Liver (tissue), 3 donors: ENCODE data around the gene CEP89.

Source experiments
- EGR1 ChIP-seq, 2 donors: IDR thresholded peaks; 2 replicates each; pipeline ENCODE4 v1.6.1; 2016 to 2018; ENCODE audit warnings: antibody characterized with exemption in 2 of 2, low read depth in 2 of 2
- FOXA1 ChIP-seq: IDR thresholded peaks from 2 replicates; pipeline ENCODE4 v1.6.1; 2016; ENCODE audit warnings: antibody characterized with exemption
- GABPA ChIP-seq, 2 donors: IDR thresholded peaks in 1 of 2; conservative IDR thresholded peaks in 1 of 2; 2 replicates each; pipeline ENCODE4 v1.6.1; 2016; ENCODE audit warnings: antibody characterized with exemption in 2 of 2, mild to moderate bottlenecking in 1 of 2, moderate library complexity in 1 of 2
- HNF4A ChIP-seq, 2 donors: conservative IDR thresholded peaks; 2 replicates each; pipeline ENCODE4 v1.6.1; 2016; ENCODE audit warnings: antibody characterized with exemption in 2 of 2, mild to moderate bottlenecking in 2 of 2
- HNF4G ChIP-seq: IDR thresholded peaks from 2 replicates; pipeline ENCODE4 v1.6.1; 2016; ENCODE audit warnings: antibody characterized with exemption
- MAX ChIP-seq: IDR thresholded peaks from 2 replicates; pipeline ENCODE4 v1.6.1; 2016; ENCODE audit warnings: antibody characterized with exemption
- RAD21 ChIP-seq, 2 donors: IDR thresholded peaks; 2 replicates each; pipeline ENCODE4 v1.6.1; 2016; ENCODE audit warnings: antibody characterized with exemption in 2 of 2, mild to moderate bottlenecking in 2 of 2
- REST ChIP-seq: IDR thresholded peaks from 2 replicates; pipeline ENCODE4 v1.6.1; 2016; ENCODE audit warnings: antibody characterized with exemption, mild to moderate bottlenecking
- RXRA ChIP-seq, 2 donors: IDR thresholded peaks; 2 replicates each; pipeline ENCODE4 v1.6.1; 2017 to 2018; ENCODE audit warnings: antibody characterized with exemption in 2 of 2, mild to moderate bottlenecking in 1 of 2
- SP1 ChIP-seq: IDR thresholded peaks from 2 replicates; pipeline ENCODE4 v1.6.1; 2018; ENCODE audit warnings: antibody characterized with exemption, mild to moderate bottlenecking
- TAF1 ChIP-seq: conservative IDR thresholded peaks from 2 replicates; pipeline ENCODE4 v1.6.1; 2016; ENCODE audit warnings: antibody characterized with exemption, mild to moderate bottlenecking
- YY1 ChIP-seq: IDR thresholded peaks from 2 replicates; pipeline ENCODE4 v1.6.1; 2016; ENCODE audit warnings: antibody characterized with exemption, mild to moderate bottlenecking
- TF ChIP-seq, protein P1 (sequence below): fragments of 150-350 bp; IDR thresholded peaks from 2 replicates; pipeline ENCODE4 v1.5.1; 2017; ENCODE audit warnings: improper control_type of control experiment, low read depth, low read length; ENCODE audit not compliant: missing input control
- TF ChIP-seq, protein P2 (sequence below): IDR thresholded peaks from 2 replicates; pipeline ENCODE4 v1.6.1; 2016; ENCODE audit warnings: antibody characterized with exemption
- donor health status: healthy.
- donor health status: healthy.

GRCh38 chr19:32910874-32911273 is 60.9 kb downstream of the CEP89 start:
- TF ChIP-seq EGR1 (IDR thresholded peaks at IDR 0.05; ENCODE audit: low read depth in 2 of 2) (no peak), RXRA (IDR thresholded peaks at IDR 0.05) (no peak), TAF1 (no peak), RAD21 (IDR thresholded peaks at IDR 0.05) (no peak), HNF4A (conservative IDR thresholded peaks at IDR 0.05) (no peak), MAX (no peak), GABPA (IDR thresholded peaks at IDR 0.05 in 1 of 2, conservative IDR thresholded peaks at IDR 0.05 in 1 of 2) (no peak), SP1 (no peak), HNF4G (no peak), YY1 (no peak), REST (no peak), FOXA1 (no peak)
- TF ChIP-seq, protein P1, sequence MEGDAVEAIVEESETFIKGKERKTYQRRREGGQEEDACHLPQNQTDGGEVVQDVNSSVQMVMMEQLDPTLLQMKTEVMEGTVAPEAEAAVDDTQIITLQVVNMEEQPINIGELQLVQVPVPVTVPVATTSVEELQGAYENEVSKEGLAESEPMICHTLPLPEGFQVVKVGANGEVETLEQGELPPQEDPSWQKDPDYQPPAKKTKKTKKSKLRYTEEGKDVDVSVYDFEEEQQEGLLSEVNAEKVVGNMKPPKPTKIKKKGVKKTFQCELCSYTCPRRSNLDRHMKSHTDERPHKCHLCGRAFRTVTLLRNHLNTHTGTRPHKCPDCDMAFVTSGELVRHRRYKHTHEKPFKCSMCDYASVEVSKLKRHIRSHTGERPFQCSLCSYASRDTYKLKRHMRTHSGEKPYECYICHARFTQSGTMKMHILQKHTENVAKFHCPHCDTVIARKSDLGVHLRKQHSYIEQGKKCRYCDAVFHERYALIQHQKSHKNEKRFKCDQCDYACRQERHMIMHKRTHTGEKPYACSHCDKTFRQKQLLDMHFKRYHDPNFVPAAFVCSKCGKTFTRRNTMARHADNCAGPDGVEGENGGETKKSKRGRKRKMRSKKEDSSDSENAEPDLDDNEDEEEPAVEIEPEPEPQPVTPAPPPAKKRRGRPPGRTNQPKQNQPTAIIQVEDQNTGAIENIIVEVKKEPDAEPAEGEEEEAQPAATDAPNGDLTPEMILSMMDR: no peak
- TF ChIP-seq, protein P2, sequence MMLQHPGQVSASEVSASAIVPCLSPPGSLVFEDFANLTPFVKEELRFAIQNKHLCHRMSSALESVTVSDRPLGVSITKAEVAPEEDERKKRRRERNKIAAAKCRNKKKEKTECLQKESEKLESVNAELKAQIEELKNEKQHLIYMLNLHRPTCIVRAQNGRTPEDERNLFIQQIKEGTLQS: no peak
